HepG2 (cell line): ENCODE results near the gene TGFBRAP1. TPM values are rescaled to one million over a fixed set of nuclear protein-coding genes. Genes with fewer than 3 reads are reported as not detected.

ENCODE experiments used
- ATAC-seq: fragments of 200-7000 bp; cut with Tn5 transposase; 3 replicates; pipeline ENCODE4 v1.9.1; 2020; ENCODE audit warnings: mild to moderate bottlenecking, moderate library complexity
- BruUV-seq: library from RNA; stranded (reverse); fragments of 400-500 nt; replicated peaks from 2 replicates; lab custom pipeline; 2021; lab: Mats Ljungman, UMichigan
- CTCF ChIA-PET: fragments of 300-600 bp; formaldehyde crosslinking; extraction: SDS; loops from one replicate; lab custom pipeline; 2021; ENCODE audit warnings: low total read pairs, inconsistent platforms, low intra/inter-chr PET ratio; lab: Yijun Ruan, JAX
- POLR2A ChIA-PET: fragments of 350-600 bp; sonication (Branson Sonifier 250); formaldehyde crosslinking; loops from one replicate; lab custom pipeline; 2020; ENCODE audit warnings: antibody characterized with exemption, inconsistent platforms; lab: Yijun Ruan, JAX
- DNase-seq: peaks from one replicate; pipeline ENCODE4 v3.0.0-alpha.2; 2015; ENCODE audit warnings: low spot score
- FAIRE-seq: peaks from 3 replicates; lab custom pipeline; 2011; peaks lifted over from hg19 to GRCh38; lab: Jason Lieb, UNC
- H2AFZ ChIP-seq: one replicate; pipeline ENCODE4 v1.6.1; 2011; ENCODE audit warnings: low read length, inconsistent platforms
- H3K27ac ChIP-seq: fragments of 300-600 bp; 3 replicates; pipeline ENCODE4 v1.8.0; 2011; ENCODE audit warnings: mixed run types, mild to moderate bottlenecking, mixed read lengths, low read length, inconsistent platforms; ENCODE audit not compliant: insufficient read depth; ENCODE audit errors: extremely low read length
- H3K27me3 ChIP-seq, 2 experiments: fragments of 200-600 bp in 1 of 2; 2 replicates in 1 of 2; 3 replicates in 1 of 2; pipeline versions ENCODE4 v1.6.0 to v1.8.0; 2011; ENCODE audit warnings: low read length in 2 of 2, mild to moderate bottlenecking in 2 of 2, moderate library complexity in 2 of 2, inconsistent platforms in 1 of 2; ENCODE audit not compliant: insufficient read depth in 2 of 2, control insufficient read depth in 1 of 2
- H3K36me3 ChIP-seq, 2 experiments: fragments of 200-600 bp in 1 of 2; replicated peaks in 1 of 2; 2 replicates in 1 of 2; 3 replicates in 1 of 2; pipeline versions ENCODE4 v1.5.1 to v1.8.0; 2011; ENCODE audit warnings: low read length in 2 of 2, inconsistent platforms in 1 of 2; ENCODE audit not compliant: insufficient read depth in 2 of 2, control insufficient read depth in 1 of 2
- H3K4me1 ChIP-seq: 2 replicates; pipeline ENCODE4 v1.5.1; 2012; ENCODE audit warnings: low read length, inconsistent platforms; ENCODE audit not compliant: insufficient read depth
- H3K4me2 ChIP-seq: 2 replicates; pipeline ENCODE4 v1.6.0; 2011; ENCODE audit warnings: low read depth, low read length, inconsistent platforms
- H3K4me3 ChIP-seq, 3 experiments: fragments of 200-600 bp in 1 of 3; sonication (generic), shearing (Covaris generic) in 1 of 3; replicated peaks in 1 of 3; 2 replicates each; pipeline ENCODE4 v1.5.1; 2011 to 2016; ENCODE audit warnings: low read length in 3 of 3, inconsistent platforms in 2 of 3, low read depth in 2 of 3, mild to moderate bottlenecking in 2 of 3, control low read depth in 1 of 3, mixed read lengths in 1 of 3; ENCODE audit not compliant: insufficient read depth in 1 of 3
- H3K79me2 ChIP-seq: one replicate; pipeline ENCODE4 v1.6.1; 2011; ENCODE audit warnings: low read length, inconsistent platforms; ENCODE audit not compliant: insufficient read depth
- H3K9ac ChIP-seq: 2 replicates; pipeline ENCODE4 v1.6.0; 2011; ENCODE audit warnings: mild to moderate bottlenecking, low read depth, low read length, inconsistent platforms; ENCODE audit not compliant: insufficient read depth
- H3K9me3 ChIP-seq: 2 replicates; pipeline ENCODE4 v1.5.1; 2012; ENCODE audit warnings: mild to moderate bottlenecking, low read length
- H4K20me1 ChIP-seq: 2 replicates; pipeline ENCODE4 v1.6.0; 2011; ENCODE audit warnings: inconsistent platforms, mild to moderate bottlenecking, low read length, moderate library complexity; ENCODE audit not compliant: insufficient read depth
- ARID2 ChIP-seq: sonication (generic); formaldehyde crosslinking; IDR thresholded peaks from 2 replicates; pipeline ENCODE4 v1.8.1; 2022; ENCODE audit warnings: mild to moderate bottlenecking, missing genetic modification reagents, borderline replicate concordance
- HCFC1 ChIP-seq: fragments of 150-350 bp; IDR thresholded peaks from 2 replicates; pipeline ENCODE4 v1.6.1; 2014; ENCODE audit warnings: low read depth, low read length
- TMF1 ChIP-seq: sonication (generic); formaldehyde crosslinking; IDR thresholded peaks from 2 replicates; pipeline ENCODE4 v1.8.1; 2022; ENCODE audit warnings: low read depth, missing genetic modification reagents
- ZNF160 ChIP-seq: sonication (generic); formaldehyde crosslinking; IDR thresholded peaks from 2 replicates; pipeline ENCODE4 v1.8.0; 2022; ENCODE audit warnings: mild to moderate bottlenecking, inconsistent platforms, missing genetic modification reagents
- ZNF367 ChIP-seq: sonication (generic); formaldehyde crosslinking; IDR thresholded peaks from 2 replicates; pipeline ENCODE4 v1.4.0; 2020; ENCODE audit warnings: missing genetic modification reagents, borderline replicate concordance
- ZNF510 ChIP-seq: sonication (generic); formaldehyde crosslinking; IDR thresholded peaks from 2 replicates; pipeline ENCODE4 v1.4.0; 2020; ENCODE audit warnings: low read depth, mild to moderate bottlenecking, missing genetic modification reagents
- WGBS: methylation state at CpG from one replicate; pipeline ENCODE4 v1.1.6; 2017; ENCODE audit warnings: low lambda C conversion rate; 5-methylcytosine and 5-hydroxymethylcytosine counted together
- in situ Hi-C: cut with HindIII; loops from 2 replicates; pipeline ENCODE4 v1.10.0; 2017; ENCODE audit warnings: low pct_unique_long_range_greater_than_20kb; ENCODE audit not compliant: extremely low pct_ligation_motif_present
- intact Hi-C: fragments of 100-400 bp; cut with micrococcal nuclease; formaldehyde crosslinking; loops from one replicate; pipeline ENCODE4 v1.10.0; 2022; ENCODE audit not compliant: unreplicated experiment
- polyA plus RNA-seq, 8 experiments: library from polyadenylated mRNA; depleted of rRNA in 3 of 8; stranded (reverse) in 7 of 8; unstranded in 1 of 8; fragments of >200 nt; fragmentation: Illumina TruSeq in 4 of 8; extraction: Trizol in 4 of 8; gene quantifications; 2 replicates each; pipeline versions ENCODE4 v1.2.1 to v1.2.3, GENCODE V29; 2011 to 2016; ENCODE audit warnings: low read depth in 4 of 8, missing spikeins in 1 of 8, mixed read lengths in 1 of 8; ENCODE audit not compliant: insufficient read depth in 1 of 8
- total RNA-seq, 5 experiments: library from RNA; depleted of rRNA; stranded (reverse); fragments of >200 nt; fragmentation: Illumina TruSeq; extraction: Trizol; gene quantifications; 2 replicates each; pipeline ENCODE4 v1.2.3, GENCODE V29; 2016; ENCODE audit warnings: low read depth in 1 of 5
- TF ChIP-seq, protein P1 (sequence below): sonication (generic); formaldehyde crosslinking; IDR thresholded peaks from 2 replicates; pipeline ENCODE4 v1.5.1; 2020; ENCODE audit warnings: missing genetic modification reagents, mild to moderate bottlenecking, borderline replicate concordance
- TF ChIP-seq, protein P2 (sequence below): IDR thresholded peaks from 2 replicates; pipeline ENCODE4 v1.6.1; 2016; ENCODE audit warnings: low read depth

Gene TGFBRAP1
- total and polyA plus RNA-seq, 2 of the 13 experiments (the other 11 are each of a cell fraction or from before 2014, with no cell fraction given) = 12.7 to 22.9 TPM

DNA sequence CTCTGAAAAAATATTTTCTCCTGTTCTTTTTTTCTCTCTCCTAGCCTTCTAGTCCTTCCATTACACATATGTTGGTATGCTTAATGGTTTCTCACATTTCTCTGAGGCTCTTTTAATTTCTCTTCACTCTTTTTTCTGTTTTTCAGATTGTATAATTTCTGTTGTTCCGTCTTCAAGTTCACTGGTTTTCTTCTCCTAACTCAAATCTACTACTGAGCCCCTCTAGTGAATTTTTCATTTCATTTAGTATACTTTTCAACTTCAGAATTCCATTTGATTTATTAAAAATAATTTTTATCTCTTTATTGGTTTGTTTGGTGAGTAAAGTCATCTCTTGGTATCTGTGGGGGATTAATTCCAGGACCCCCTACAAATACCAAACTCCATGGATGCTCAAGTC, 27.6 kb upstream of the TGFBRAP1 start:
- no peak overlapping the region for H3K4me2 ChIP-seq
- H4K20me1 ChIP-seq = no peaks in the 10 kb centered on the region
- no peak overlapping the region for H3K9ac ChIP-seq
- no peaks in the 10 kb centered on the region for H3K9me3 ChIP-seq
- in situ Hi-C loops (no loop called here), intact Hi-C loops (no loop called here)
- H3K4me1 ChIP-seq = no peaks in the 10 kb centered on the region
- POLR2A ChIA-PET = no interaction called here
- no peak overlapping the region for H3K4me3 ChIP-seq
- no peaks in the 10 kb centered on the region for H3K27me3 ChIP-seq
- H3K36me3 ChIP-seq = peaks cover 8 to 55% of the 10 kb centered on the region in 2 experiments
- no peak for DNase-seq
- TF ChIP-seq ARID2 = no peak
- TF ChIP-seq HCFC1 = no peak
- TF ChIP-seq, protein P1, sequence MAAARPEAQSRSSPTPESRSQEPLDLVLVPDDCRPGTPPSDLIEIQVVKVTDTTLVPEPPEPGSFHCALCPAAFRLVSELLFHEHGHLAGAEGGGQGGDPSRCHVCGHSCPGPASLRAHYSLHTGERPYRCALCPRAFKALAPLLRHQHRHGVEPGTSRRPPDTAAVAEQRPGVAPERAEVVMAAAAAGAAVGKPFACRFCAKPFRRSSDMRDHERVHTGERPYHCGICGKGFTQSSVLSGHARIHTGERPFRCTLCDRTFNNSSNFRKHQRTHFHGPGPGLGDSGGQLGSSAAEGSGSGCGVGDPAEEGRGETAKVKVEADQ = no peak
- no peak for TF ChIP-seq TMF1 (CRISPR knock-in tag)
- TF ChIP-seq ZNF160 (CRISPR knock-in tag) = peak; percentile 90
- TF ChIP-seq, protein P2, sequence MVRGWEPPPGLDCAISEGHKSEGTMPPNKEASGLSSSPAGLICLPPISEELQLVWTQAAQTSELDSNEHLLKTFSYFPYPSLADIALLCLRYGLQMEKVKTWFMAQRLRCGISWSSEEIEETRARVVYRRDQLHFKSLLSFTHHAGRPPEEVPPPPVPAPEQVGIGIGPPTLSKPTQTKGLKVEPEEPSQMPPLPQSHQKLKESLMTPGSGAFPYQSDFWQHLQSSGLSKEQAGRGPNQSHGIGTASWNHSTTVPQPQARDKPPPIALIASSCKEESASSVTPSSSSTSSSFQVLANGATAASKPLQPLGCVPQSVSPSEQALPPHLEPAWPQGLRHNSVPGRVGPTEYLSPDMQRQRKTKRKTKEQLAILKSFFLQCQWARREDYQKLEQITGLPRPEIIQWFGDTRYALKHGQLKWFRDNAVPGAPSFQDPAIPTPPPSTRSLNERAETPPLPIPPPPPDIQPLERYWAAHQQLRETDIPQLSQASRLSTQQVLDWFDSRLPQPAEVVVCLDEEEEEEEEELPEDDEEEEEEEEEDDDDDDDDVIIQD (CRISPR knock-in tag) = no peak
- TF ChIP-seq ZNF510 (CRISPR knock-in tag) = no peak
- TF ChIP-seq ZNF367 (CRISPR knock-in tag) = no peak
- no peaks in the 10 kb centered on the region for H3K79me2 ChIP-seq
- H2AFZ ChIP-seq = no peak overlapping the region
- no peak for FAIRE-seq
- CTCF ChIA-PET = no interaction called here
- 97% methylated on average over 1 of the region's 1 CpG for WGBS
- H3K27ac ChIP-seq = no peak overlapping the region
- no peak for ATAC-seq
- no TSS peak for BruUV-seq
